GM12878 (cell line): ENCODE results near the gene PJA2. TPM values are rescaled to one million over a fixed set of nuclear protein-coding genes. Genes with fewer than 3 reads are reported as not detected.

Source experiments
- ATAC-seq: fragments of 200-7000 bp; cut with Tn5 transposase; 3 replicates; pipeline ENCODE4 v1.9.1; 2020; ENCODE audit warnings: mild to moderate bottlenecking, moderate library complexity
- BruUV-seq: library from RNA; stranded (reverse); fragments of 400-500 nt; replicated peaks from 2 replicates; lab custom pipeline; 2021; lab: Mats Ljungman, UMichigan
- CTCF ChIA-PET: fragments of 300-600 bp; sonication (Branson Sonifier 250); formaldehyde crosslinking; extraction: SDS; loops from one replicate; lab custom pipeline; 2021; ENCODE audit warnings: inconsistent platforms; lab: Yijun Ruan, JAX
- POLR2A ChIA-PET: fragments of 350-600 bp; formaldehyde crosslinking; extraction: SDS; loops from one replicate; lab custom pipeline; 2021; ENCODE audit warnings: inconsistent platforms; lab: Charles Lee
- RAD21 ChIA-PET: fragments of 300-600 bp; sonication (Branson Sonifier 250); formaldehyde crosslinking; loops from one replicate; lab custom pipeline; 2023; ENCODE audit warnings: antibody characterized with exemption; ENCODE audit not compliant: unreplicated experiment; lab: Charles Lee
- SMC1A ChIA-PET: fragments of 300-600 bp; sonication (Branson Sonifier 250); formaldehyde crosslinking; loops from one replicate; lab custom pipeline; 2023; ENCODE audit not compliant: unreplicated experiment, uncharacterized antibody; lab: Charles Lee
- DNase-seq: peaks from one replicate; pipeline ENCODE4 v3.0.0-alpha.2; 2011; ENCODE audit warnings: low read depth, low spot score
- FAIRE-seq: peaks from 3 replicates; lab custom pipeline; 2011; peaks lifted over from hg19 to GRCh38; lab: Jason Lieb, UNC
- H2AFZ ChIP-seq: 2 replicates; pipeline ENCODE4 v1.6.0; 2011; ENCODE audit warnings: low read depth, low read length, control low read depth; ENCODE audit not compliant: control insufficient read depth
- H3K27ac ChIP-seq: 2 replicates; pipeline ENCODE4 v1.5.1; 2011; ENCODE audit warnings: control low read depth; ENCODE audit not compliant: control insufficient read depth, insufficient read depth
- H3K27me3 ChIP-seq, 2 experiments: replicated peaks in 1 of 2; 2 replicates each; pipeline versions ENCODE4 v1.6.0 to v1.6.1; 2011; ENCODE audit warnings: low read length in 1 of 2; ENCODE audit not compliant: control insufficient read depth in 2 of 2, insufficient read depth in 2 of 2
- H3K36me3 ChIP-seq, 2 experiments: 2 replicates each; pipeline ENCODE4 v1.5.1; 2011; ENCODE audit warnings: low read length in 1 of 2; ENCODE audit not compliant: control insufficient read depth in 2 of 2, insufficient read depth in 2 of 2
- H3K4me1 ChIP-seq: 2 replicates; pipeline ENCODE4 v1.6.1; 2011; ENCODE audit warnings: mild to moderate bottlenecking, low read length, moderate library complexity, mixed read lengths; ENCODE audit not compliant: control insufficient read depth, insufficient read depth
- H3K4me2 ChIP-seq: 2 replicates; pipeline ENCODE4 v1.6.0; 2011; ENCODE audit warnings: control low read depth; ENCODE audit not compliant: control insufficient read depth, insufficient read depth
- H3K4me3 ChIP-seq: fragments of 200-600 bp; sonication (generic); 2 replicates; pipeline ENCODE4 v1.5.1; 2016
- H3K79me2 ChIP-seq: 2 replicates; pipeline ENCODE4 v1.6.0; 2011; ENCODE audit warnings: low read length; ENCODE audit not compliant: control insufficient read depth, insufficient read depth
- H3K9ac ChIP-seq: 2 replicates; pipeline ENCODE4 v1.8.0; 2011; ENCODE audit warnings: low read length, control low read depth, mixed read lengths; ENCODE audit not compliant: control insufficient read depth, insufficient read depth
- H3K9me3 ChIP-seq: replicated peaks from 3 replicates; pipeline ENCODE4 v1.5.1; 2011; ENCODE audit warnings: mild to moderate bottlenecking, low read length; ENCODE audit not compliant: control insufficient read depth, insufficient read depth
- H4K20me1 ChIP-seq: 2 replicates; pipeline ENCODE4 v1.6.0; 2011; ENCODE audit not compliant: control insufficient read depth, insufficient read depth
- CBFB ChIP-seq: IDR thresholded peaks from 2 replicates; pipeline ENCODE4 v1.6.1; 2016; ENCODE audit warnings: antibody characterized with exemption, low read depth
- CHD1 ChIP-seq: IDR thresholded peaks from 2 replicates; pipeline ENCODE4 v1.6.1; 2012; ENCODE audit warnings: low read depth, low read length, improper control_type of control experiment
- CHD2 ChIP-seq: IDR thresholded peaks from 2 replicates; pipeline ENCODE4 v1.6.1; 2011; ENCODE audit warnings: low read depth, low read length, improper control_type of control experiment, borderline replicate concordance
- DPF2 ChIP-seq: fragments of 450-650 bp; IDR thresholded peaks from 2 replicates; pipeline ENCODE4 v1.6.1; 2017; ENCODE audit warnings: mild to moderate bottlenecking
- NR2C1 ChIP-seq: fragments of 450-650 bp; IDR thresholded peaks from 2 replicates; pipeline ENCODE4 v1.6.1; 2017; ENCODE audit warnings: antibody characterized with exemption, mild to moderate bottlenecking, moderate library complexity
- POLR2A ChIP-seq: IDR thresholded peaks from 2 replicates; pipeline ENCODE4 v1.6.1; 2011; ENCODE audit warnings: low read depth, mild to moderate bottlenecking, low read length
- RAD51 ChIP-seq: fragments of 450-650 bp; IDR thresholded peaks from 2 replicates; pipeline ENCODE4 v1.6.1; 2016; ENCODE audit warnings: moderate library complexity, mild to moderate bottlenecking, inconsistent platforms
- SIN3A ChIP-seq: IDR thresholded peaks from 2 replicates; pipeline ENCODE4 v1.6.1; 2012; ENCODE audit warnings: low read depth, low read length, improper control_type of control experiment
- SREBF1 ChIP-seq: IDR thresholded peaks from 2 replicates; pipeline ENCODE4 v1.6.1; 2012; ENCODE audit warnings: mild to moderate bottlenecking, low read length
- STAT3 ChIP-seq: IDR thresholded peaks from 2 replicates; pipeline ENCODE4 v1.6.1; 2011; ENCODE audit warnings: low read depth, low read length, improper control_type of control experiment
- ZBTB40 ChIP-seq: fragments of 450-650 bp; IDR thresholded peaks from 2 replicates; pipeline ENCODE4 v1.6.1; 2016; ENCODE audit warnings: mild to moderate bottlenecking, moderate library complexity, borderline replicate concordance
- ZNF24 ChIP-seq: fragments of 450-650 bp; IDR thresholded peaks from 2 replicates; pipeline ENCODE4 v1.6.1; 2017; ENCODE audit warnings: antibody characterized with exemption, mild to moderate bottlenecking
- ZZZ3 ChIP-seq: IDR thresholded peaks from 2 replicates; pipeline ENCODE4 v1.6.1; 2011; ENCODE audit warnings: low read depth; ENCODE audit not compliant: control insufficient read depth, insufficient read length
- WGBS: methylation state at CpG from one replicate; pipeline ENCODE4 v1.1.6; 2016; ENCODE audit warnings: low lambda C conversion rate; ENCODE audit not compliant: insufficient replicate concordance, insufficient coverage; ENCODE audit errors: missing lambda C conversion rate; 5-methylcytosine and 5-hydroxymethylcytosine counted together
- in situ Hi-C: fragments of 300-500 bp; cut with MboI; formaldehyde crosslinking; loops from 9 replicates; pipeline ENCODE4 v1.14.3; 2018; ENCODE audit warnings: mixed read lengths
- intact Hi-C: fragments of 100-400 bp; cut with micrococcal nuclease; formaldehyde crosslinking; loops from one replicate; pipeline ENCODE4 v1.14.2; 2022; ENCODE audit not compliant: unreplicated experiment
- polyA plus RNA-seq, 11 experiments: library from polyadenylated mRNA; depleted of rRNA in 4 of 11; unstranded in 6 of 11; stranded (reverse) in 5 of 11; fragments of >200 nt; fragmentation: Nextera tagmentation in 4 of 11; fragmentation: Illumina TruSeq in 1 of 11; extraction: Ambion mirVana in 4 of 11; extraction: Trizol in 1 of 11; gene quantifications; 1 replicate in 1 of 11; 2 replicates in 10 of 11; pipeline versions ENCODE4 v1.2.1 to v1.2.3, GENCODE V29; 2011 to 2016; ENCODE audit warnings: inconsistent platforms in 2 of 11, missing spikeins in 2 of 11, low read depth in 1 of 11
- total RNA-seq, 4 experiments: library from RNA; depleted of rRNA in 3 of 4; stranded (reverse); fragments of >200 nt in 3 of 4; fragmentation: Illumina TruSeq in 1 of 4; extraction: Trizol in 1 of 4; gene quantifications; 2 replicates each; pipeline versions ENCODE4 v1.2.1 to v1.2.3, GENCODE V29; 2013 to 2021

PJA2 gene
- total and polyA plus RNA-seq, 10 of the 15 experiments (the other 5 are each of a cell fraction or from before 2014, with no cell fraction given), result 27.8 to 93.4 (median 47.8) TPM

GRCh38 chr5:109453251-109453650 is 43.5 kb upstream of the PJA2 start:
- RAD21 ChIA-PET, result no interaction called here
- Histone ChIP-seq H3K9ac (no peak overlapping the region), H3K27me3 (no peaks in the 10 kb centered on the region), H2AFZ (no peak overlapping the region), H3K4me2 (no peak overlapping the region), H3K9me3 (no peaks in the 10 kb centered on the region; the same call in 2 of the 3 replicates), H4K20me1 (no peaks in the 10 kb centered on the region), H3K27ac (no peak overlapping the region), H3K79me2 (no peaks in the 10 kb centered on the region), H3K4me3 (no peak overlapping the region), H3K36me3 (no peaks in the 10 kb centered on the region), H3K4me1 (no peaks in the 10 kb centered on the region)
- DNase-seq (no peak), ATAC-seq (no peak), FAIRE-seq (no peak)
- TF ChIP-seq CHD1 (no peak), POLR2A (no peak), RAD51 (no peak), DPF2 (no peak)
- intact Hi-C loops, result no loop called here
- CTCF ChIA-PET, result no interaction called here
- SMC1A ChIA-PET, result interaction anchor here (0.6 to 1.5 kb wide), 2 partner anchors 14 to 22 kb away, joined by 3 to 5 read pairs; no protein-coding TSS in a partner anchor
- POLR2A ChIA-PET, result no interaction called here
- in situ Hi-C loops, result loop anchor here (25.0 kb wide), 1 partner anchor 816 kb away; no protein-coding TSS in a partner anchor
- BruUV-seq, result no TSS peak

DNA sequence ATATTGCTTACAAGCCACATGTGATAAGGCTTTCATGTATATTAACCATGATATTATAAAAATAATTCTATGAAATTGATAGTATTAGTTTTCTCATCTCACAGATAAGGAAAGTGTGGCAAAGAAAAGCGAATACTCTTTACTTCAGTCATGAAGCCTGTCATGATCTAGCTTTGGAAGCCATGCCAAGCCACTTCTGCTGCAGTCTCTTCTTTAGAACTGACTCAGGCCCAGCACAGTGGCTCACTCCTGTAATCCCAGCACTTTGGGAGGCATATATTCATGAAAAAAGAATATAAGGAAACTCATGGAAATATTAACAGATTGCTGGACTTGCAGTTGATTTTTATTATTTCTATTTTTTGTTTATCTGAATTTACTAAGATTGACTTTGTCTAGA is 42.9 kb upstream of the PJA2 start:
- SMC1A ChIA-PET, result no interaction called here
- H4K20me1 ChIP-seq, result no peaks in the 10 kb centered on the region
- RAD21 ChIA-PET, result no interaction called here
- intact Hi-C loops, result no loop called here
- H3K4me3 ChIP-seq, result no peak overlapping the region
- POLR2A ChIA-PET, result no interaction called here
- ATAC-seq (no peak), FAIRE-seq (no peak), DNase-seq (no peak)
- H3K9ac ChIP-seq, result no peak overlapping the region
- no peak overlapping the region for H3K4me2 ChIP-seq
- no peaks in the 10 kb centered on the region for H3K36me3 ChIP-seq
- no peaks in the 10 kb centered on the region for H3K27me3 ChIP-seq
- H3K27ac ChIP-seq, result no peak overlapping the region
- no peaks in the 10 kb centered on the region; the same call in 2 of the 3 replicates for H3K9me3 ChIP-seq
- 94% methylated on average over 1 of the region's 1 CpG for WGBS
- no peak overlapping the region for H2AFZ ChIP-seq
- BruUV-seq, result no TSS peak
- in situ Hi-C loops, result loop anchor here (25.0 kb wide), 1 partner anchor 815 kb away; no protein-coding TSS in a partner anchor
- H3K79me2 ChIP-seq, result no peaks in the 10 kb centered on the region
- CTCF ChIA-PET, result interaction anchor here (1.5 kb wide), 1 partner anchor 13 kb away, joined by 3 read pairs; no protein-coding TSS in a partner anchor
- no peaks in the 10 kb centered on the region for H3K4me1 ChIP-seq
- TF ChIP-seq SIN3A (no peak), CHD2 (no peak), STAT3 (no peak), ZNF24 (no peak), NR2C1 (no peak), ZBTB40 (no peak), SREBF1 (no peak), CBFB (no peak), ZZZ3 (no peak)
